ENCODE results near the gene PELI2.

GRCh38 chr14:56224229-56224628, 106.0 kb downstream of the PELI2 start:
- TF ChIP-seq CTCF (IDR thresholded peaks at IDR 0.05; ENCODE audit: low read length): no peak
- no peak for TF ChIP-seq EZH2 (IDR thresholded peaks at IDR 0.05; ENCODE audit: borderline replicate concordance, low read length)

All from OCI-LY1 (cell line).